ENCODE data around the gene CD93. TPM values are rescaled to one million over a fixed set of nuclear protein-coding genes. Genes with fewer than 3 reads are reported as not detected.

CD93 gene
- total RNA-seq, 2 donors from 2014 or later: 14.2 to 19.2 TPM

DNA sequence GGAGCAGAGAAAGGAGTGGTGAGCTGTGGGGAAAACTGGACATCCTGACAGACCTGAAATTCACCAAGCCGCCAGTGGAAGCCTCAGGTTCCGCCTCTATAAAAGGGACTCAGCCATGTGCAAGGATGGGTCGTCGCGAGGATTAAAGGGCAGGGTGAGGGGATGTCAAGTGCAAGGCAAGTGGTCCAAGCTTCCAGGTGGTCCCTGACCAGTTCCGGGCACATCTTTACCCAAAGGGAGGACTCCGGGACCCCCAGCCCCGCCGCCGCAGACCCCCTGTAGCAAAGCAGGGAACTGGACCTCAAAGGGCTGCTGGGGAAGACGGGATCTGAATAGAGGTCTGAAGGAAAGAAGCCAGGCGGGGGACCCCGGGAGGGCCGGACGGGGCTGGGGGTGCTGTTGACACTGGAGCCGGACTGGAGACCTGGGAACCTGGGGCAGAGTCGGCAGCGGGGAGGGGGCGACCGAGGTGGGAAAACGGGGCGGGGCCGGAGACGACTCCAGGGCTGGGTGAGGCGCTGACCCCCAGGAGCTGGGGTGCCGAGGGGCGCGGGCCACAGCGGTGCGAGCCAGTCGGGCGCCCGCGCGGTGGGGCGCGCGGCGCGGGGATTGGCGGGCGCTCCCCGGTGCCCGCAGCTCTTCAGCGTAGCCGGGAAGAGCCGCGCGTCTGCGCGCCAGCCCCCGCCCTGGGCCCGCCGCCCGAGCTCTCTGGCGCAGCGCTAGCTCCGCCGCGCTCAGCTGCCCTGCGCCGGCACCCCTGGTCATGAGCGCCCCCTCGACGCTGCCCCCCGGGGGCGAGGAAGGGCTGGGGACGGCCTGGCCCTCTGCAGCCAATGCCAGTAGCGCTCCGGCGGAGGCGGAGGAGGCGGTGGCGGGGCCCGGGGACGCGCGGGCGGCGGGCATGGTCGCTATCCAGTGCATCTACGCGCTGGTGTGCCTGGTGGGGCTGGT lies 51.1 kb downstream of the CD93 start, which contains the start of gene SSTR4:
Gene SSTR4, plus strand, starts transcription at position 592 of the 951 bp plus-strand sequence. Its CDS starts 172 bp downstream, at position 764.
- ATAC-seq (no peak), DNase-seq (no peak)
- Histone ChIP-seq H3K4me1 (no peaks in the 10 kb centered on the region), H3K27ac (no peak within 1 kb of the TSS), H3K36me3 (replicated peaks in 1 of 2; ENCODE audit: insufficient read depth in 1 of 2, low read depth in 2 of 2) (no peaks in the 10 kb centered on the region), H3K27me3 (peaks cover 0 to 5% of the 10 kb centered on the region in 2 donors), H3K4me3 (no peak within 1 kb of the TSS), H3K9me3 (no peaks in the 10 kb centered on the region)
- TF ChIP-seq POLR2A (IDR thresholded peaks at IDR 0.05): no peak
- TF ChIP-seq, protein P1, sequence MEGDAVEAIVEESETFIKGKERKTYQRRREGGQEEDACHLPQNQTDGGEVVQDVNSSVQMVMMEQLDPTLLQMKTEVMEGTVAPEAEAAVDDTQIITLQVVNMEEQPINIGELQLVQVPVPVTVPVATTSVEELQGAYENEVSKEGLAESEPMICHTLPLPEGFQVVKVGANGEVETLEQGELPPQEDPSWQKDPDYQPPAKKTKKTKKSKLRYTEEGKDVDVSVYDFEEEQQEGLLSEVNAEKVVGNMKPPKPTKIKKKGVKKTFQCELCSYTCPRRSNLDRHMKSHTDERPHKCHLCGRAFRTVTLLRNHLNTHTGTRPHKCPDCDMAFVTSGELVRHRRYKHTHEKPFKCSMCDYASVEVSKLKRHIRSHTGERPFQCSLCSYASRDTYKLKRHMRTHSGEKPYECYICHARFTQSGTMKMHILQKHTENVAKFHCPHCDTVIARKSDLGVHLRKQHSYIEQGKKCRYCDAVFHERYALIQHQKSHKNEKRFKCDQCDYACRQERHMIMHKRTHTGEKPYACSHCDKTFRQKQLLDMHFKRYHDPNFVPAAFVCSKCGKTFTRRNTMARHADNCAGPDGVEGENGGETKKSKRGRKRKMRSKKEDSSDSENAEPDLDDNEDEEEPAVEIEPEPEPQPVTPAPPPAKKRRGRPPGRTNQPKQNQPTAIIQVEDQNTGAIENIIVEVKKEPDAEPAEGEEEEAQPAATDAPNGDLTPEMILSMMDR (IDR thresholded peaks at IDR 0.05): no peak
- WGBS, 2 donors: 15 to 36% methylated on average over 23 to 79 of the region's 83 CpGs
- intact Hi-C loops (cut with DNase I): no loop called here

GRCh38 chr20:23033918-23034317 lies 52.2 kb downstream of the CD93 start:
- Histone ChIP-seq H3K36me3 (replicated peaks in 1 of 2; ENCODE audit: insufficient read depth in 1 of 2, low read depth in 2 of 2) (no peaks in the 10 kb centered on the region), H3K4me1 (no peaks in the 10 kb centered on the region), H3K27ac (no peak overlapping the region), H3K4me3 (no peak overlapping the region), H3K27me3 (peaks cover 0 to 5% of the 10 kb centered on the region in 2 donors), H3K9me3 (no peaks in the 10 kb centered on the region)
- TF ChIP-seq, protein P1 (IDR thresholded peaks at IDR 0.05): no peak
- TF ChIP-seq POLR2A (IDR thresholded peaks at IDR 0.05): no peak
- no peak for DNase-seq
- WGBS, 2 donors: 58 to 88% methylated on average over 4 of the region's 4 CpGs
- intact Hi-C loops (cut with DNase I): no loop called here
- ATAC-seq: no peak

DNA sequence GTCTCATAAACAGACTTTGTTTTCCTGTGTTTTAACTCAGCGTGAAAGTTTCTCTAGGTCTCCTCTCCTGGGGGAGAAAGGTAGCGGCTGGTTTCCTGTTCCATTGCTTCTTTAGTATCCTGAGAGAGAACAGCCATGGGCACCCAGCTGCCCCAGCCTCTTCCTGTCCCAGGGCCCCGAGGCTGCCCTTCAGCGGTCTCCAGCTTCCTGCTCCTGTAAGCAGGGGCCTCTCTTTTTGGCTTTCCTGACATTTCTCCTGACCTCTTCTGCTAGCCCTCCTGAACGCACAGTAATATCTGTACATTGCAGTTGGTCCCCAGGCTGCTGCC lies 53.4 kb downstream of the CD93 start:
- H3K9me3 ChIP-seq: no peaks in the 10 kb centered on the region
- no peaks in the 10 kb centered on the region for H3K36me3 ChIP-seq (replicated peaks in 1 of 2; ENCODE audit: insufficient read depth in 1 of 2, low read depth in 2 of 2)
- DNase-seq (no peak), ATAC-seq (no peak)
- TF ChIP-seq POLR2A (IDR thresholded peaks at IDR 0.05): no peak
- TF ChIP-seq, protein P1 (IDR thresholded peaks at IDR 0.05): no peak
- no peaks in the 10 kb centered on the region for H3K4me1 ChIP-seq
- 65 to 86% methylated on average over 5 of the region's 5 CpGs for WGBS, 2 donors
- H3K27ac ChIP-seq: no peak overlapping the region
- intact Hi-C loops (cut with DNase I): no loop called here
- no peak overlapping the region for H3K4me3 ChIP-seq
- peaks cover 0 to 5% of the 10 kb centered on the region in 2 donors for H3K27me3 ChIP-seq

DNA sequence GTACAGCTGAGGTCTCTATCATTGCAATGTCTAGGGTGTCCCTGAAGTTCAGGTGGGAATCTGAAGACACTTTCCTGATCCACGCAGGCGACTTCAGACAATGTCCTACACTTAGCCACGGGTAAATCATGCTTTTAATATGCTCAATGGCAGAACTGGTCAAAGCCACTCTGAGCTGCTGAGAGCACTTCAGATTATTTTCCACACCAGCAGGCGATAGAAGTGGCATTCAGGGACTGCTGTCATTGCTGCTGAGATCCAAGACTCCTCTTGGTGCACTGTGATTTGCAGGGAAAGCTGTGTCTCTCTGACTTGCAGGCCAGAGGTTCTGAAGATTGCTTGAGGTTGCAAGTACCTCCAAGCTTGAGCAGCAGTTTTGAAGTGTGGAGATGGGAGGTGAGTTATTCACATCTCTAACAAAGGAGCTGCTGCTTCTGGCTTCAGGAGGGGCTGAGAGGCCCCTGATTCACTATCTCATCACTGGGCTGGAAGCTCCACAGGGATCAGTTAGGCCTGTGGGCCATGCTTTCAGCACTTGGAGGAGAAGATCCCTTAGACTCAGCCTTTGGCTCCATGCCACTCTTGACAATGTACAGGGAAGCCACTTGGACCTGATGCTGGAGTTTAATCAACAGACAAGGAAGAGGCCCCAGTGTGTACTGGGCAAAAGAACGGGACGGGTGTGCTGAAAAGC lies 53.9 kb downstream of the CD93 start:
- Histone ChIP-seq H3K4me1 (no peaks in the 10 kb centered on the region), H3K36me3 (replicated peaks in 1 of 2; ENCODE audit: insufficient read depth in 1 of 2, low read depth in 2 of 2) (no peaks in the 10 kb centered on the region), H3K27me3 (peaks cover 0 to 5% of the 10 kb centered on the region in 2 donors), H3K9me3 (no peaks in the 10 kb centered on the region), H3K27ac (no peak overlapping the region), H3K4me3 (no peak overlapping the region)
- 76 to 77% methylated on average over 6 of the region's 6 CpGs for WGBS, 2 donors
- DNase-seq (no peak), ATAC-seq (no peak)
- intact Hi-C loops (cut with DNase I): no loop called here
- no peak for TF ChIP-seq POLR2A (IDR thresholded peaks at IDR 0.05)
- TF ChIP-seq, protein P1 (IDR thresholded peaks at IDR 0.05): no peak
